C1 segment of cervical spinal cord (tissue), 14 donors: ENCODE results near the gene CAMK1D.
"Not testable (repeated sequence)": the region's sequence is repeated elsewhere in the genome, so short reads cannot be mapped to it uniquely, and the experiment has no call there.

Experiments
- DNase-seq, 14 donors: peaks; one replicate each; lab custom pipeline; 2025; lab: John Stamatoyannopoulos, UW

CAMK1D gene

GRCh38 chr10:12428447-12429135 is 79.2 kb downstream of the CAMK1D start:
- no peak for DNase-seq

- no peak for DNase-seq
Observed at GRCh38 chr10:12430406-12430982, 81.1 kb downstream of the CAMK1D start.

- no peak for DNase-seq
Observed at GRCh38 chr10:12431151-12432101, 82.1 kb downstream of the CAMK1D start.

GRCh38 chr10:12432402-12433189 is 83.2 kb downstream of the CAMK1D start:
- DNase-seq = peak in 1 of 14 donors; percentile 10

- DNase-seq = peak in 1 of 14 donors; percentile 18
Observed at GRCh38 chr10:12434277-12434676, 84.9 kb downstream of the CAMK1D start.

- DNase-seq = not testable (repeated sequence)
Observed at GRCh38 chr10:12434677-12435076, 85.3 kb downstream of the CAMK1D start.

- DNase-seq = no peak
Observed at GRCh38 chr10:12435348-12435747, 86.0 kb downstream of the CAMK1D start.

- no peak for DNase-seq
Observed at GRCh38 chr10:12438919-12439692, 89.8 kb downstream of the CAMK1D start.

GRCh38 chr10:12439767-12440166 is 90.4 kb downstream of the CAMK1D start:
- not testable (repeated sequence) for DNase-seq

GRCh38 chr10:12443026-12443425 is 93.7 kb downstream of the CAMK1D start:
- no peak for DNase-seq

GRCh38 chr10:12444981-12445700 is 95.8 kb downstream of the CAMK1D start:
- DNase-seq = no peak

- DNase-seq = no peak
Observed at GRCh38 chr10:12445701-12446334, 96.5 kb downstream of the CAMK1D start.

- DNase-seq = no peak
Observed at GRCh38 chr10:12448340-12448728, 99.0 kb downstream of the CAMK1D start.

- no peak for DNase-seq
Observed at GRCh38 chr10:12448729-12449391, 99.5 kb downstream of the CAMK1D start.

- DNase-seq = no peak
Observed at GRCh38 chr10:12455318-12455717, 106.0 kb downstream of the CAMK1D start.

- DNase-seq = no peak
Observed at GRCh38 chr10:12455766-12456165, 106.4 kb downstream of the CAMK1D start.

- DNase-seq = no peak
Observed at GRCh38 chr10:12459340-12459739, 110.0 kb downstream of the CAMK1D start.

GRCh38 chr10:12459762-12460161 is 110.4 kb downstream of the CAMK1D start:
- DNase-seq = no peak

GRCh38 chr10:12463459-12463838 is 114.1 kb downstream of the CAMK1D start:
- DNase-seq = no peak
